ENCODE measurements around the gene PLAU.
"Not testable (repeated sequence)": the region's sequence is repeated elsewhere in the genome, so short reads cannot be mapped to it uniquely, and the experiment has no call there.

PLAU gene

DNA sequence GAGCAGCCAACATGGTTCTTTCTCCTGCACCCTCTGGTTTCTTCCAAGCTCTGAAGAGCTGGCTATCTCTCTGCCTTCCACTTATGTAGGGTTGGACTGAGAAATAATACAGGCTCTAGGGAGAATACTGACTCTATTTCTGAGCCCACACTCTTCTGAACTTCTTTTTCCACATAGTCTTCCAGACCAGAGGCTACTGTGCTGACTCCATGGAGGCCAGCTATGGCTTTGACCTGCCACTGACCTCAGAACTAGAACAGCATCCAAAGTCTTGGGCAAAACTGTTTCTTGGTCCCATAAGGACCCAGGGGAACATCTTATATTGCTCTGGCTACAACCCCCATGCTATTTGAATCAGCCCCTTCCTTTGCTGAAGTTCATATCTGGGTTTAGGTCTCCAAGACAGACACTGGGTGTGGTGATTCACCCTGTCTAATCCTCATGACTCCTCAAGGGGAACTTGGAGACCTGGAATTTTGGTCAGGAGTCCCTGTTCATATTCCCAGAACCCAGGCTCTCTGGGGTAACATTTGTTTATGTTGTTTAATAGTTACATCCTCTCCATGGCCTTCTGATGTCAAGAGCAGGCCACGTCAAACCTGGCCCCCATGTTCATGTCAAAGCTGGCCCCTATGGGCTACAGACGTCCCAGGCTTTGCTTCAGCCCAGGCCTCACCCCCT is 12.1 kb upstream of the PLAU start:
- no peak for DNase-seq (ENCODE audit: low read depth)

DNA sequence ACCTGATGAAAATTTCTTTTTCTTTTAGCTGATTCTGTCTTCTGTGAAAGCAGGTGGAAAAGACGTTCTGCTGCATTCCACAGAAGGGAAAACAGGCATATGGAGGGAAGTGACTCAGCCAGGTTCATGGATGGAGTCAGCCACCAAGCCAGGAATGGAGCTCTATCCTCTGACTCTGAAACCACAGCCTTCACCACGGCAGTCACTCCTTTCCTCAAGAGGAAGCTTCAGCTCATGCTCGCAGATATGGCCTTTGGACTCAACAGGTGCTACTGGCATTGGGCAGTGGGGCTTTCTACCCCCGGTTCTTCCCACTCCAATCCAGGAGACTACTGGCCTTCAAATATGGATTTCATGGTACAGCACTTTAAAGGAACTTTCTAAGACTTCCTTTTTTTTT is 11.5 kb upstream of the PLAU start:
- no peak for DNase-seq (ENCODE audit: low read depth)

DNA sequence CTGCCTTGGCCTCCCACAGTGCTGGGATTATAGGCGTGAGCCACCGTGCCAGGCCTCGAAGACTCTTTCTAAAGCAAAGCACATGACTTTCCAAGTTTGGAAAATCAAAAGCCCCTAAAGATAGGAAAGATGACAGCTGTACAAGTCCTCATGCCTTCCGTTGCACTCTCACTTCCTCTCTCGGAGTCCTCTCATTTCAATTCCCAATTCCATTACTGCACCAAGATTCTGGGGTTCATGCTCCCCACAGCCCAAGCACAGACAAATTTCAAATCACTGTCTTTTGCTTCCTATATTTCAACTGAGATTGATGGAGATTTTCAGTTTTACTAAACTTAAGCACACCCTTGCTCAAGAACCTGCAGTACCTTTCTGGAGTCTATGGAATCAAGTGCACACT is 10.9 kb upstream of the PLAU start:
- DNase-seq (ENCODE audit: low read depth), result no peak

DNA sequence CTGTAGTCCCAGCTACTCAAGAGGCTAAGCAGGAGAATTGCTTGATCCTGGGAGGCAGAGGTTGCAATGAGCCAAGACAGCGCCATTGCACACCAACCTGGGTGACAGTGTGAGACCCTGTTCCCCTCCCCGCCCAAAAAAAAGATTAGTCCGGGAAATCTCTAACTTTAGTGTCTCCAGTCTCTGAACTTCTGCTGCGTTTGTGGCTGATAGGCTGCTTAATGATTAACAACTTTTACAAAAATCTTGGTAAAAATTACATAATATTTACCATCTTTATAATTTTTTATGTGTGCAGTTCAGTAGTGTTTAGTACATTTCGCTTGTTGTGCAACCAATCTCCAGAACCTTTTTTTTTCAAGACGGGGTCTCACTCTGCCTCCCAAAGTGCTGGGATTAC is 9.7 kb upstream of the PLAU start:
- DNase-seq (ENCODE audit: low read depth), result no peak

DNA sequence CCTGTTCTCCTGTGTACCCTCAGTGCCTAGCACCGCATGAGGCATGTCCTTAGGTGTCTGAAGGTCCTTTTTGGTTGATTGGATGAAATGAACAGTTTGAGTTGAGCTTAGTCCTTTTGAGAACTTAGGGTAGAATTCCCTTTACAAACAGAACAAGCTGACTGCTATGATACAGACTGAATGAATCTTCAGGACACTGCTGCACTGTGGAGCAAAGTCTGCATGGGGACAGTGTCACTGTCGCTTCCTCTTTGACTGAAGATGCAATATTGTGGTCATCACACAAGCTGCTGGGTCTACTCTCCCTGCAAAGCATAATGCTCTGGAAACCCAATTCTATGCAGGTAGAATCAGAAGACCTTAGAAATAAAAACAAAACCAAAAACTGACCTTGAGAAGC is 8.6 kb upstream of the PLAU start:
- DNase-seq (ENCODE audit: low read depth), result no peak

DNA sequence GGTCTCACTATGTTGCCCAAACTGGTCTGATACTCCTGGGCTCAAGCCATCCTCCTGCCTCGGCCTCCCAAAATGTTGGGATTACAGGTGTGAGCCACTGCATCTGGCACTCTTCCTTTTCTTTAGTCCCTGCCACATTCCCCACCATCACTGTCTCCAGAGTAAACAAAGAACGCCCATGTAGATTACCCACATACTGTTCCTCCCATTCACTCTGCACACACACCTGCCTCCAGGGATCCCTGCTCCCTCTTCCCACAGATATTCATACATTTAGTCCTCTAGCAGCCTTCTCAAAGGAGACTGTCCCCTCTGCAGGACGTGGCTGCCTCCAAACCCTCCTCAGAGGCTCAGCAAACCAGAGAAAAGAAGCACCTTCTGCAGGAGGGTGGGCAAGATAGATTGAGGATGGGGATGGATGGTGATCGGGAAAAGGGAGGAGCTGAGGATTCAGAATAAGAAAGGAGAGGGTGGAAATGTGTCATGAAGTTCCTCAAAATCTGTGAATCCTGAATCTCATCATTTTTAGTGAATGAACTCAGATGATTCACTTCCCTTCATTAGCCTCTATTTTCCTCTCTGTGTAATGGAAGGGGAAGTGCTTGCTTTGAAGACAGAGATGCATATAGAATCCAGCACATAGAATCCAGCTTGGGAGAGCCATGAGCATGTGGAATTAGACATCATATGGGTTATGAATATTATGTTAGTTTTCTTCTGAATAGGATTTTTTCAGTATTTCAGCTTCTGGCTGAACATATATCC is 5.5 kb upstream of the PLAU start:
- no peak for DNase-seq (ENCODE audit: low read depth)

DNA sequence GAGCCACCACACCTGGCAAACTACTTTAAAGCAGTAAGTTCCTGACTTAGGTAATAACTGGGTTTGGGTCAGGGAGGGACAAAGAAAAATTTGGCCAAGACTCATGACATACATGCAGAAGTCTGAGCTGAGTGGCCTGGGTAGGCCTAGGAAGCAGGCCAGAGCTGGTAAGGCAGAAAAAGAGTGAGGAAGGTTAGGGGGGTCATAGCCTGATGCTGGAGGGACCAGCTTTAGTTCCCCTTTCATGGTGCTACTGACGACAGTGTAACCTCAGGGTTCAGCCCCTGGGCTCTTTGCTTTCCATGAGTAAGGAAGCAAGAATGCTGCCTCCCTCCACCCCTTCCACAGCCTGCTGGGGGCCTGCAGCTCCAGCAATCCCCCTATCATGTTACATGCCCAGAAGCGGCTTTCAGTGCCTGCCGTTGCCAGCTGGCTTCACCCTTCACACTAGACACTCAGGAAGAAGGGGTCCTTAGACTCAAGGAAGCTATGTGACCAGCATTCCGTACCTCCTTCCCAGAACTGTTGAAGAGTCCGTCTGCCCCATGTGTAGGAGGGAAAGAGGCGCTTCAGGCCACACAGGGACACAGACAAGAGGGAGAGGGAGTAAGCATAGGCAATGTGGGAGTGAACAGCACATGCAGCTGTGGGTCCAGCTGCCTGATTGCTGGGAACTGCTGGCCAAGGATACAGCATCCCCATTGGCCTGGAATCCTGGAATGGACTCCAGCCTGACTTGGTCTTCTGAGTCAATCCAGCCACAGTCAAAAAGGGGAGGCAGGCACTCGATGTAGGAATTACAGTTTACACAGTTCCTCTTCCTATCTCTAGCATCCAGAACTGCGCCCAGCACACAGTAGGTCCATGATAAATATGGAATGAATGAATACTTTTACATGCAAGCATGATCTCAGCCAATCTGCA is 4.1 kb upstream of the PLAU start:
- DNase-seq (ENCODE audit: low read depth), result no peak

DNA sequence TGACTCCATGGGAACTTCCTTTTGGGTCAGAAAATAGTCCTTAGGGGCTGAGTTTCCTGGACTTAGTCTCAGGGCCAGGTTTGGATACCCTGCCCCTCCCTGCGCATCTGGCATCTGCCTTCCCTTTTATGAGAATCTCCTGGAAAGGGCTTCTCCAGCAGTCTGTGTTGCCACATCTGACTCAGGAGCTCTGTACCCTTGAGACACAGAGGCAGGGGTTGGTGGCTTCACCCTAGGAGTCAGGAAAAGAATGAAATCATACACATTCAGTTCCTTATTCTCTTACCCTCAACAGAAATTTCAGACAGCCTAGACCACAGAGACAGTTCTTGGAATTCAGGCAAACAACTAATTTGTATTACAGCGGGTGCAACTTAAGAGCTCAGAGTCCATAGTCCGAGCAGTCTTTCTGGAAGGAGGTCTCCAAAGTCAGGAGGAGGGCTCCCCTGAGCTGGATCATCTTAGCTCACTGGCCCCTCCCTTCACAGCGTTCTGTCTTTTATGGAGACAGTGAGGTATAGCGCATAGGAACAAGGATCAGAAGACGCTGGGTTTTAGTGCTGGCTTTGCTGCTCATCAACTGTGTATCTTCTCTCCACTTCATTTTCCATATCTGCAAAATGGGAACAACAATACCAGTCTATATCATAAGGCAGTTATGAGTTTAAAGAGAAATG is 3.0 kb upstream of the PLAU start:
- no peak for DNase-seq (ENCODE audit: low read depth)

DNA sequence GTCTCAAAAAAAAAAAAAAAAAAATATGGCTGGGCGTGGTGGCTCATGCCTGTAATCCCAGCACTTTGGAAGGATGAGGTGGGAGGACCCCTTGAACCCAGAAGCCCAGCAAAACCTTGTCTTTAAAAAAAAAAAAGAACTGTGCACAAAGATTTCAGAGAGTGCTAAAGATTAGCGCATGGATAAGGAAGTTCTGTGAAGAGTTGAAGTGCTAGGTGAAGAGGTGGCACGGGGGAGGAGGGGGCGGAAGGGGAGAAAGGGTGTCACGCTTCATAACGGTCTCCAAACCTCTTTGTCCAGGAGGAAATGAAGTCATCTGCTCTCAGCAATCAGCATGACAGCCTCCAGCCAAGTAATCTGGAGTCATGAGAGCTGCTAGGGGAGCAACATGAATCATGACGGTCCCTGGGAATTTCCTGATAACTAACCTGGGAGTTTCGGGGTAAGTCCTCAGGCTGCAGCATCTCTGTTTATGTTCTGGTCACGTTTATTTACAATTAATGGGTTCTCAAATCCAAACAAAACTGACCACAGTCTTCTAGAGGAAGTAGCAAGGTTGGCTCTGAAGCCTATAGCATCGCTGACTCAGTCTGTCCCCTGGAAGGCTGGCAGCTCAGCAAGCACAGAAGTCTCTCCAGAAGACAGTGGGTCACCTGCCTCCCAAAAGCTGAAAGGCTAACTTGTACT is 1.9 kb upstream of the PLAU start:
- DNase-seq (ENCODE audit: low read depth), result peak; percentile 55

DNA sequence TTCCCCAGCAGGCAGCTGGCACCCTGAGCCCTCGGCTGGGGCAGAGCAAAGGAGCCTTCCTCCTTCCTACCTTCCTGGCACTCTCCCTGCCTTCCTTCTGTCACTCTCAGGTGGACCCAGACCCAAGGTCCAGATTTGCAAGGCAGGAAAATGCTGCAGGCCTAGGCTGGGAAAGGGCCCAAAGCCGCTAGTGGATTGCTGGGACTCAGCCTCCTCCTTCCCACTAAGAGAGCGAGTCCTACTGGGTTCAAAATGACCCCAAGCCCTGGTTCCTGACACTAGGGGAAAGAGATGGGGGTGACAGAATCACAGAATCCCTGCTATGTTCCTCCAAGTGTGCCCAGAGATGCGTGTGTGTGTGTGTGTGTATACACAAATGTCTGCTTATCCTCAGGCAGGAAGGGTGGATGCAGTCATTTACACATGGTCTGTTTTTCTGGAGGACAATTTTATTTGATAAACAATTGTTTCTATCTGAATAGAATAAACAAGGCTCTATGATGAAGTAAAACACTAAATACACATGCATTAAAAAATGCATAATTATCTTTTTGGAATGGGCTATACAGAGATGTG is 1.3 kb upstream of the PLAU start:
- no peak for DNase-seq (ENCODE audit: low read depth)

DNA sequence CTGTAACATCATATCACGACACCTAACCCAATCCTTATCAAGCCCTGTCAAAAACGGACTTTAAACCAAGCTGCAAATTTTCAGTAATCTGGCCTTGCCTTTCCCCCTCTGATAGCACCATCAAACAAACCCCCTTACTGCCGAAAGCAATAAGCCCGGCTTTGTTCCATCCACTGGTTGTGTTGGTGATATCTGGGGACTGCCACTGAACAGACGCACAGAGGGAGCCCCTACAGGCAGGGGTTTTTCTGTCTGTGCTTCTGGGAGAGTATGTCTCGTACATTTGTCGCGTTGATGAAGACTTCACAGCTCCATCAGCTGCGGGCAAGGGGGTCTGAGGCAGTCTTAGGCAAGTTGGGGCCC is 550 bp upstream of the PLAU start:
- DNase-seq (ENCODE audit: low read depth), result no peak

DNA sequence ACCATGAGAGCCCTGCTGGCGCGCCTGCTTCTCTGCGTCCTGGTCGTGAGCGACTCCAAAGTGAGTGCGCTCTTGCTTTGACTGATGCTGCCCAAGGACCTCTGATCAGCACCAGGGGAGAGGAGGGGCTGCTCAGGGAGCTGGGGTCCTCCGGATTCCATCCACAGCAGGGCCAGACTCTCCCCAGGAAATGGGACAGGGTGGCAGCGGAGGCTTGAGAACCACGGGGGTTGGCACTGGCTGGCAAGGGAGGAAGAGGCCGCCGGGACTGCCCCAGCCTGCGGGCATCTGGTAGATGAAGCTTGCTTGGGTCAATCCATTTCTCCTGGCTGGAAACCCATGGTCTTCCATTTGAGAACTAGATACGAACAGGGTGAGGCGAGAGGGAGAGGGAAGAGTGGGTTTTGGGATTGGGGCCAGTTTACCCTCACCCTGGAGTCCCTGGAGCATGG is 647 bp downstream of the PLAU start:
- DNase-seq (ENCODE audit: low read depth), result peak; percentile 12

DNA sequence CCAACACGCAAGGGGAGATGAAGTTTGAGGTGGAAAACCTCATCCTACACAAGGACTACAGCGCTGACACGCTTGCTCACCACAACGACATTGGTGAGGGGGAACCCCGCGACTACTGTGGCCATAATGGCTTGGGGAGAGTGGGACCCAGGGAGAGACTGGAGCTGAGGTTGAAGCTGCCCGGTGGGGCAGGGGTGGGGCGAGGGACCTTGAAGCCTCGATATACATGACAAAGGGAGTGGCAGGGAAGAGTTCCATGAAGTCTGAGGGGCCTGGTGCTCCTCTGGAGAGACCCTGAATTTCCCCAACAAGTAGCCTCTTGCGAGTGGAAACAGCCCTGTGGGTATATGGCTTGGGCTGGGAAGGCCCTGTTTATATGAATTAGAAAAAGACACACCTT is 3.1 kb downstream of the PLAU start:
- no peak for DNase-seq (ENCODE audit: low read depth)

DNA sequence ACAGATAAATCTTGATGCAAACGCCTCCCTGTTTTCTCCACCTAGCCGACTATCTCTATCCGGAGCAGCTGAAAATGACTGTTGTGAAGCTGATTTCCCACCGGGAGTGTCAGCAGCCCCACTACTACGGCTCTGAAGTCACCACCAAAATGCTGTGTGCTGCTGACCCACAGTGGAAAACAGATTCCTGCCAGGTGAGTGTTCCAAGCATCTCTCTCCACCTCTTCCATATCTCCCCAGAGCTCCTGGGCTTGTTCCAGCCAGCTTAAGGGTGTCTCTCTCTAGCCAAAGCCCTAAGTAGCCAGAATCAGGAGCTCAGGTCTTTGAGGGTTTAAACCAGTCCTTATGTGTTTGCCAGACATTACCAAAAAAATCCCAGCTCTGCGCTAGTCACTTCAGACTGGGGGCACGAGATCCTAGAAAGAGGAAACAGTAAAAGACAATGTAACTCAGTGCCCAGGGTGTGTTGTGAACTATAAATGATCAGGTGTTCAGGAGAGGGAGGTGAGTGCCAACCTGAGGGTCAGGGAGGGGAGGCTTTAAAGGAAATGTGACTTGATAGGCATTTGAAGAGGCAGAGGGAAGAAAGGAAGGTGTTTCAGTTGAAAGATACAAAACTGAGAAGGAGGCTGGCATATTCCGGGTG is 4.4 kb downstream of the PLAU start:
- no peak for DNase-seq (ENCODE audit: low read depth)

DNA sequence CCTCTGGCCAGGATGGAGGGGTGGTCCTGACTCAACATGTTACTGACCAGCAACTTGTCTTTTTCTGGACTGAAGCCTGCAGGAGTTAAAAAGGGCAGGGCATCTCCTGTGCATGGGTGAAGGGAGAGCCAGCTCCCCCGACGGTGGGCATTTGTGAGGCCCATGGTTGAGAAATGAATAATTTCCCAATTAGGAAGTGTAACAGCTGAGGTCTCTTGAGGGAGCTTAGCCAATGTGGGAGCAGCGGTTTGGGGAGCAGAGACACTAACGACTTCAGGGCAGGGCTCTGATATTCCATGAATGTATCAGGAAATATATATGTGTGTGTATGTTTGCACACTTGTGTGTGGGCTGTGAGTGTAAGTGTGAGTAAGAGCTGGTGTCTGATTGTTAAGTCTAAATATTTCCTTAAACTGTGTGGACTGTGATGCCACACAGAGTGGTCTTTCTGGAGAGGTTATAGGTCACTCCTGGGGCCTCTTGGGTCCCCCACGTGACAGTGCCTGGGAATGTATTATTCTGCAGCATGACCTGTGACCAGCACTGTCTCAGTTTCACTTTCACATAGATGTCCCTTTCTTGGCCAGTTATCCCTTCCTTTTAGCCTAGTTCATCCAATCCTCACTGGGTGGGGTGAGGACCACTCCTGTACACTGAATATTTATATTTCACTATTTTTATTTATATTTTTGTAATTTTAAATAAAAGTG is 6.0 kb downstream of the PLAU start:
- DNase-seq (ENCODE audit: low read depth), result no peak

DNA sequence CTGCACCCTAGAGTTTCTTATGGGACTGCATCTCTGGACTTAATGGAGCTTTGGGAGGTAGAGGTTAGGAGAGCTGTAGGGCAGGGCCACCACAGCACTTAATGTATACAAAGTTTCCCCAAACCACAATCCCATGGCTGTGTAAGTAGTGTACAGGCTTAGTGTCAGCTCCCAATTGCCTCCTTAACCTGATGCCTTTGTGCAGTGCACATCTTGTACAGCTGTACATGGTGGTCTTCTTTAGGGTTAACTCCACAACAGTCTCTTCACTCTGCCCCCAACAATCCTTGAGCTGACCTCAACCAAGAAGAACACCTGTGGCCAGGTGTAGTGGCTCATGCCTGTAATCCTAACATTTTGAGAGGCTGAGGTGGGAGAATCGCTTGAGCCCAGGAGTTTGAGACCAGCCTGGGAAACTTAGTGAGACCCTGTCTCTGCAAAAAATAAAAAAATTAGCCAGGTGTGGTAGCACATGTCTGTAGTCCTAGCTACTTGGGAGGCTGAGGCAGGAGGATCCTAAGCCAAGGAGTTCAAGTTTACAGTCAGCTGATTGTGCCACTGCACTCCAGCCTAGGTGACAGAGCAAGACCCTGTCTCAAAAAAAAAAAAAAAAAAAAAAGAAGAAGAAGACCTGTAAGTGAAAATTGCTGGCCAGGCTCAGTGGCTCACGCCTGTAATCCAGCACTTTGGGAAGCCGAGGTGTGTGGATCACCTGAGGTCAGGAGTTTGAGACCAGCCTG is 6.8 kb downstream of the PLAU start:
- DNase-seq (ENCODE audit: low read depth), result no peak

DNA sequence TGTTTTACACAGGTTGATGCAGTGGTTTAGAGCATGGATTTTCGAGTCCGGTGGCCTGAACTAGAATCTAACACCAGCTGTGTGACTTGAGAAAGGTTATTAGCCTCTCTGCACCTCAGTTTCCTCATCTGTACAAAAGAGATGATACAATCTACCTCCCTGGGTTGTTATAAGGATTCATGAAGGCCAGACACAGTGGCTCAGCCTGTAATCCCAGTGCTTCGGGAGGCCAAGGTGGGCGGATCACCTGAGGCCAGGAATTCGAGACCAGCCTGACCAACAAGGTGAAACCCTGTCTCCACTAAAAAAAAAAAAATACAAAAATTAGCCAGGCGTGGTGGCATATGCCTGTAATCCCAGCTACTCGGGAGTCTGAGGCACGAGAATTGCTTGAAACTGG is 8.5 kb downstream of the PLAU start:
- not testable (repeated sequence) for DNase-seq (ENCODE audit: low read depth)

DNA sequence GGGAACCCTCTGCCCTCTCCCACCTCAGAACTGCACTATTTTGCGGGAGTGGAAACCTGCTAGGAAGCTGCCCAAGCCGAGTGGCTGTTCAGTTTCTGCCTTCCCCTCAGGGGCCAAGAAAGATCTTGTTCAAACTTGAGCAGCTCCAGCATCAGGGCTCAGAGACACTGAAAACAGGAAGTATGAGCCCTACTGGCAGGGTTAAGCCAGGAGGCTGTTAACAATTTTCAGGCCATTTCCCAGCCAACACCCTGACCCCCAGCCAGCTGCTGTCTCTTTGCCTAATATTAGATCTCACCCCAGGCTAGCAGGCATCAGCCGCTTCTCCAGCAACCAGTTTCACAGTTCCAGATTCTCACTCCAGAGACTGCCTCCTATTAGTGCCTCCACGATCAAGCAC is 9.2 kb downstream of the PLAU start:
- DNase-seq (ENCODE audit: low read depth), result no peak

Measured in activated T-helper 9 cell treated with anti-CD3 and anti-CD28 coated beads, Interleukin-2, amount 50 U/mL, for 16 hours (primary cell).